IMR-90 (cell line): ENCODE measurements around the gene MICALL2. TPM values are rescaled to one million over a fixed set of nuclear protein-coding genes. Genes with fewer than 3 reads are reported as not detected.

Experiments
- ATAC-seq: fragments of 200-7000 bp; cut with Tn5 transposase; 2 replicates; pipeline ENCODE4 v1.9.1; 2020; ENCODE audit warnings: low read depth, mild to moderate bottlenecking, moderate library complexity
- BruUV-seq: library from RNA; stranded (reverse); fragments of 400-500 nt; replicated peaks from 2 replicates; lab custom pipeline; 2021; lab: Mats Ljungman, UMichigan
- CTCF ChIA-PET: fragments of 300-600 bp; formaldehyde crosslinking; extraction: SDS; loops from one replicate; lab custom pipeline; 2021; ENCODE audit warnings: antibody characterized with exemption; lab: Yijun Ruan, JAX
- POLR2A ChIA-PET: fragments of 300-600 bp; sonication (Branson Sonifier 250); formaldehyde crosslinking; loops from one replicate; lab custom pipeline; 2022; ENCODE audit warnings: antibody characterized with exemption; ENCODE audit not compliant: unreplicated experiment; lab: Charles Lee
- DNase-seq: peaks from one replicate; pipeline ENCODE4 v3.0.0; 2013
- H2AFZ ChIP-seq: replicated peaks from 2 replicates; pipeline ENCODE3; 2013; ENCODE audit warnings: low read length, mild to moderate bottlenecking; ENCODE audit not compliant: poor library complexity
- H2AK5ac ChIP-seq: 2 replicates; pipeline ENCODE4 v1.6.1; 2013; ENCODE audit warnings: low read depth, low read length, inconsistent platforms
- H2AK9ac ChIP-seq: replicated peaks from 2 replicates; pipeline ENCODE3; 2013; ENCODE audit warnings: mild to moderate bottlenecking, low read depth, low read length, moderate library complexity; ENCODE audit not compliant: poor library complexity
- H2BK120ac ChIP-seq: 2 replicates; pipeline ENCODE4 v1.6.1; 2013; ENCODE audit warnings: low read depth, low read length, inconsistent platforms
- H2BK15ac ChIP-seq: 3 replicates; pipeline ENCODE4 v1.6.1; 2013; ENCODE audit warnings: low read depth, low read length, inconsistent platforms
- H2BK20ac ChIP-seq: 2 replicates; pipeline ENCODE4 v1.6.1; 2013; ENCODE audit warnings: low read depth, mild to moderate bottlenecking, inconsistent platforms, low read length, moderate library complexity
- H2BK5ac ChIP-seq: 2 replicates; pipeline ENCODE4 v1.6.1; 2013; ENCODE audit warnings: mild to moderate bottlenecking, low read depth, low read length, inconsistent platforms; ENCODE audit not compliant: poor library complexity, severe bottlenecking
- H3K14ac ChIP-seq: replicated peaks from 2 replicates; pipeline ENCODE4 v1.6.1; 2013; ENCODE audit warnings: low read depth, low read length, inconsistent platforms
- H3K18ac ChIP-seq: 2 replicates; pipeline ENCODE4 v1.6.1; 2013; ENCODE audit warnings: low read depth, low read length, control low read depth
- H3K23ac ChIP-seq: 2 replicates; pipeline ENCODE4 v1.6.1; 2013; ENCODE audit warnings: low read depth, low read length, inconsistent platforms
- H3K27ac ChIP-seq: 2 replicates; pipeline ENCODE4 v1.5.1; 2013; ENCODE audit warnings: mild to moderate bottlenecking, control low read depth, low read length; ENCODE audit not compliant: insufficient read depth
- H3K27me3 ChIP-seq: 2 replicates; pipeline ENCODE4 v1.6.1; 2013; ENCODE audit warnings: low read length; ENCODE audit not compliant: control insufficient read depth, insufficient read depth
- H3K36me3 ChIP-seq: 2 replicates; pipeline ENCODE4 v1.6.1; 2013; ENCODE audit warnings: low read length, mixed read lengths; ENCODE audit not compliant: control insufficient read depth, insufficient read depth
- H3K4ac ChIP-seq: 2 replicates; pipeline ENCODE4 v1.6.1; 2013; ENCODE audit warnings: low read depth, low read length, inconsistent platforms
- H3K4me1 ChIP-seq: 2 replicates; pipeline ENCODE4 v1.6.1; 2013; ENCODE audit warnings: low read length, mixed read lengths; ENCODE audit not compliant: control insufficient read depth, insufficient read depth
- H3K4me2 ChIP-seq: 2 replicates; pipeline ENCODE4 v1.6.1; 2013; ENCODE audit warnings: low read depth, mild to moderate bottlenecking, control low read depth, low read length, moderate library complexity
- H3K4me3 ChIP-seq: 2 replicates; pipeline ENCODE4 v1.5.1; 2013; ENCODE audit warnings: low read depth, mild to moderate bottlenecking, control low read depth, low read length, moderate library complexity; ENCODE audit not compliant: insufficient read depth
- H3K56ac ChIP-seq: 2 replicates; pipeline ENCODE4 v1.6.1; 2013; ENCODE audit warnings: low read length, inconsistent platforms; ENCODE audit not compliant: insufficient read depth; ENCODE audit errors: extremely low read depth
- H3K79me1 ChIP-seq, 2 experiments: 2 replicates each; pipeline ENCODE4 v1.6.1; 2013; ENCODE audit warnings: low read length in 2 of 2, inconsistent platforms in 1 of 2, low read depth in 1 of 2
- H3K9ac ChIP-seq: 2 replicates; pipeline ENCODE4 v1.6.1; 2013; ENCODE audit warnings: low read depth, low read length, control low read depth
- H3K9me1 ChIP-seq: 2 replicates; pipeline ENCODE4 v1.6.1; 2013; ENCODE audit warnings: low read length, inconsistent platforms; ENCODE audit not compliant: insufficient read depth
- H3K9me3 ChIP-seq: 2 replicates; pipeline ENCODE4 v1.6.1; 2013; ENCODE audit warnings: low read length; ENCODE audit not compliant: control insufficient read depth, insufficient read depth
- H4K20me1 ChIP-seq: 2 replicates; pipeline ENCODE4 v1.6.1; 2013; ENCODE audit warnings: low read length, inconsistent platforms; ENCODE audit not compliant: insufficient read depth
- H4K5ac ChIP-seq: 2 replicates; pipeline ENCODE4 v1.6.1; 2013; ENCODE audit warnings: mild to moderate bottlenecking, low read depth, low read length, control low read depth
- H4K8ac ChIP-seq, 2 experiments: 2 replicates each; pipeline ENCODE4 v1.6.1; 2013; ENCODE audit warnings: low read depth in 2 of 2, low read length in 2 of 2, control low read depth in 1 of 2, inconsistent platforms in 1 of 2
- H4K91ac ChIP-seq: 2 replicates; pipeline ENCODE4 v1.6.1; 2013; ENCODE audit warnings: low read depth, low read length, inconsistent platforms; ENCODE audit not compliant: insufficient read depth
- MXI1 ChIP-seq: IDR thresholded peaks from 2 replicates; pipeline ENCODE4 v1.6.1; 2012; ENCODE audit warnings: low read depth, mild to moderate bottlenecking, low read length, moderate library complexity, borderline replicate concordance
- RFX5 ChIP-seq: IDR thresholded peaks from 2 replicates; pipeline ENCODE4 v1.8.0; 2012; ENCODE audit warnings: low read depth, mild to moderate bottlenecking, low read length, moderate library complexity
- USF2 ChIP-seq: fragments of 150-350 bp; IDR thresholded peaks from 2 replicates; pipeline ENCODE4 v1.6.1; 2017; ENCODE audit warnings: mild to moderate bottlenecking, antibody characterized with exemption, low read length, low read depth
- WGBS, 2 experiments: methylation state at CpG; one replicate each; pipeline versions ENCODE4 v1.1.5 to v1.1.7; 2013; ENCODE audit warnings: missing lambda C conversion rate in 2 of 2; ENCODE audit not compliant: insufficient read length in 1 of 2; ENCODE audit errors: extremely low coverage in 2 of 2; 5-methylcytosine and 5-hydroxymethylcytosine counted together
- dilution Hi-C: fragments of 300-500 bp; cut with HindIII; formaldehyde crosslinking; loops from one replicate; pipeline ENCODE4 v1.14.3; 2018; ENCODE audit warnings: low sequenced_read_pairs; ENCODE audit not compliant: unreplicated experiment
- in situ Hi-C: fragments of 300-500 bp; cut with MboI; formaldehyde crosslinking; loops from 3 replicates; pipeline ENCODE4 v1.14.3; 2019; ENCODE audit warnings: low sequenced_read_pairs, inconsistent platforms, mixed read lengths
- intact Hi-C: fragments of 100-400 bp; cut with micrococcal nuclease; formaldehyde crosslinking; loops from 2 replicates; pipeline ENCODE4 v1.10.0; 2022
- polyA plus RNA-seq, 3 experiments: library from polyadenylated mRNA; depleted of rRNA; stranded (reverse); fragments of >200 nt; gene quantifications; 2 replicates each; pipeline ENCODE4 v1.2.3, GENCODE V29; 2012; ENCODE audit warnings: low replicate concordance in 1 of 3
- total RNA-seq: library from RNA; depleted of rRNA; stranded (reverse); fragments of >200 nt; gene quantifications from 2 replicates; pipeline ENCODE4 v1.2.3, GENCODE V29; 2012
- TF ChIP-seq, protein P1 (sequence below): fragments of 150-350 bp; IDR thresholded peaks from 2 replicates; pipeline ENCODE4 v1.6.1; 2016; ENCODE audit warnings: low read depth, mild to moderate bottlenecking, low read length, moderate library complexity, borderline replicate concordance

The MICALL2 gene
- total and polyA plus RNA-seq, 2 of the 4 experiments (the other 2 are of a cell fraction) = 6.6 to 34.1 TPM

GRCh38 chr7:1464694-1465093 lies 5.4 kb upstream of the MICALL2 start (continued):
- TF ChIP-seq, protein P1, sequence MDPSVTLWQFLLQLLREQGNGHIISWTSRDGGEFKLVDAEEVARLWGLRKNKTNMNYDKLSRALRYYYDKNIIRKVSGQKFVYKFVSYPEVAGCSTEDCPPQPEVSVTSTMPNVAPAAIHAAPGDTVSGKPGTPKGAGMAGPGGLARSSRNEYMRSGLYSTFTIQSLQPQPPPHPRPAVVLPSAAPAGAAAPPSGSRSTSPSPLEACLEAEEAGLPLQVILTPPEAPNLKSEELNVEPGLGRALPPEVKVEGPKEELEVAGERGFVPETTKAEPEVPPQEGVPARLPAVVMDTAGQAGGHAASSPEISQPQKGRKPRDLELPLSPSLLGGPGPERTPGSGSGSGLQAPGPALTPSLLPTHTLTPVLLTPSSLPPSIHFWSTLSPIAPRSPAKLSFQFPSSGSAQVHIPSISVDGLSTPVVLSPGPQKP = no peak
- TF ChIP-seq MXI1 = no peak

DNA sequence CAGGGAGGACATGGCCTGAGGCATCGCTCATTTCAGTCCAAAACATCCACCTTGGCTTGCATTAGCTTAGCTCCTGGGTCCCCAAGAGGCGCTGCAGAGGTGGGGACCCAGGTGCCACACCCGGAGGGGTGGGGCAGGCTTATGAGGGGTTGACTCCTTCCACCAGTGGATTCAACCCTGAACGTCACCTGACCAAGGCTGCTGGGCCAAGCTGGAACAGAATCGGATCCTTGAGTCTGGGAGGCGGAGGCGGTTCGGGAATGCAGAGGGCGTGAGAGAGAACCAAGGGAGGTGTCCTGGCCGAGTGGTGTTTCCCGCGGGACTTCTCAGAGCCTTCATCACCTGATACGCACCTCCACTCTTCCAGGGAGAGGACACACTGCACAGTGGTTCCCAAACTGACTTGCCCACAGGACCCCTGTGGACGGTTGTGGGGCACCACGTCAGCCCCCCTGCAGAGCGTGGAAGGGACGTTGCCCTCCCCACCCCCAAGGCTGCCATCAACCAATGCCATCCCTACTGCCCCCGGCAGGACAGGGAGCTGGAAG lies 4.5 kb upstream of the MICALL2 start:
- intact Hi-C loops = no loop called here
- peaks cover 0 to 13% of the 10 kb centered on the region in 2 experiments; a peak in 3 of 4 replicates for H3K79me1 ChIP-seq

More for the DNA sequence above, 4.5 kb upstream of the MICALL2 start:
- Histone ChIP-seq H3K9me1 (peaks cover 9% of the 10 kb centered on the region), H3K23ac (no peak overlapping the region), H3K9me3 (no peaks in the 10 kb centered on the region), H2BK5ac (no peak overlapping the region), H4K20me1 (peaks cover 4% of the 10 kb centered on the region), H3K56ac (no peak overlapping the region), H3K4ac (no peak overlapping the region; the same call in 1 of the 2 replicates), H3K9ac (no peak overlapping the region), H2AK9ac (peak overlapping the region; percentile 63), H3K4me3 (no peak overlapping the region), H3K18ac (no peak overlapping the region), H2BK15ac (no peak overlapping the region), H3K4me2 (no peak overlapping the region), H4K5ac (no peak overlapping the region), H2BK20ac (no peak overlapping the region), H3K4me1 (peaks cover 22% of the 10 kb centered on the region), H3K36me3 (peaks cover 3% of the 10 kb centered on the region; the same call in 1 of the 2 replicates), H4K8ac (no peak overlapping the region), H2AK5ac (peak overlapping the region; percentile 28; the same call in 1 of the 2 replicates), H3K27ac (no peak overlapping the region), H3K14ac (no peak overlapping the region), H2AFZ (peak overlapping the region; percentile 39), H2BK120ac (no peak overlapping the region), H3K27me3 (no peaks in the 10 kb centered on the region), H4K91ac (no peak overlapping the region)
- in situ Hi-C loops (no loop called here), dilution Hi-C loops (no loop called here)
- DNase-seq = no peak
- ChIA-PET POLR2A (no interaction called here), CTCF (no interaction called here)
- TF ChIP-seq USF2 (no peak), RFX5 (no peak)
- TF ChIP-seq, protein P1 = no peak
- no TSS peak for BruUV-seq
- ATAC-seq = no peak
- 78% methylated on average over 8 of the region's 18 CpGs; no CpG with 5 or more reads in 1 of the 2 experiments for WGBS, 2 experiments
